Brain pericyte (primary cell): ENCODE results near the gene GPRIN3.
A peak's percentile ranks its signal among the peaks of the same experiment; 100 is the strongest.
"Not testable (repeated sequence)": the region's sequence is repeated elsewhere in the genome, so short reads cannot be mapped to it uniquely, and the experiment has no call there.

Source experiments
- DNase-seq: peaks from one replicate; pipeline ENCODE4 v3.0.0-alpha.2; 2012; ENCODE audit warnings: low read depth, low spot score

GPRIN3 gene

GRCh38 chr4:89216866-89217265 lies 90.7 kb downstream of the GPRIN3 start:
- no peak for DNase-seq

- DNase-seq: no peak
Observed at GRCh38 chr4:89216422-89216821, 91.2 kb downstream of the GPRIN3 start.

- no peak for DNase-seq
Observed at GRCh38 chr4:89215736-89216135, 91.9 kb downstream of the GPRIN3 start.

GRCh38 chr4:89214308-89214707 lies 93.3 kb downstream of the GPRIN3 start:
- DNase-seq: no peak

- DNase-seq: no peak
Observed at GRCh38 chr4:89213382-89213701, 94.3 kb downstream of the GPRIN3 start.

- DNase-seq: no peak
Observed at GRCh38 chr4:89212666-89213381, 94.8 kb downstream of the GPRIN3 start.

- peak; percentile 17 for DNase-seq
Observed at GRCh38 chr4:89204624-89205023, 103.0 kb downstream of the GPRIN3 start.

GRCh38 chr4:89203902-89204301 lies 103.7 kb downstream of the GPRIN3 start:
- DNase-seq: no peak

- DNase-seq: not testable (repeated sequence)
Observed at GRCh38 chr4:89199394-89199793, 108.2 kb downstream of the GPRIN3 start.

- DNase-seq: no peak
Observed at GRCh38 chr4:89197920-89198319, 109.7 kb downstream of the GPRIN3 start.

GRCh38 chr4:89196745-89197144 lies 110.9 kb downstream of the GPRIN3 start:
- no peak for DNase-seq

- DNase-seq: no peak
Observed at GRCh38 chr4:89196056-89196674, 111.4 kb downstream of the GPRIN3 start.

GRCh38 chr4:89193843-89194242 lies 113.8 kb downstream of the GPRIN3 start:
- no peak for DNase-seq
